A673 (cell line): ENCODE data around the gene LITAF. TPM values are rescaled to one million over a fixed set of nuclear protein-coding genes. Genes with fewer than 3 reads are reported as not detected.

Experiments used
- BruUV-seq: library from RNA; stranded (reverse); fragments of 400-500 nt; replicated peaks from 2 replicates; lab custom pipeline; 2021; lab: Mats Ljungman, UMichigan
- CTCF ChIA-PET: fragments of 300-600 bp; sonication (Branson Sonifier 250); formaldehyde crosslinking; loops from one replicate; lab custom pipeline; 2022; ENCODE audit warnings: antibody characterized with exemption; lab: Charles Lee
- POLR2A ChIA-PET: fragments of 300-600 bp; sonication (Branson Sonifier 250); formaldehyde crosslinking; loops from one replicate; lab custom pipeline; 2022; ENCODE audit warnings: antibody characterized with exemption; ENCODE audit not compliant: low non-redundant PET; lab: Charles Lee
- DNase-seq: peaks from one replicate; pipeline ENCODE4 v3.0.0-alpha.2; 2015; ENCODE audit warnings: low spot score
- H3K27ac ChIP-seq: fragments of 200-600 bp; sonication (generic); 2 replicates; pipeline ENCODE4 v1.5.1; 2016; ENCODE audit warnings: mixed run types, low read depth, mild to moderate bottlenecking, mixed read lengths, antibody characterized with exemption, low read length; ENCODE audit not compliant: poor library complexity, severe bottlenecking
- H3K27me3 ChIP-seq: fragments of 200-600 bp; sonication (generic); replicated peaks from 2 replicates; pipeline ENCODE4 v1.6.1; 2017; ENCODE audit warnings: mixed run types, low read depth, mild to moderate bottlenecking, mixed read lengths, antibody characterized with exemption, low read length; ENCODE audit not compliant: insufficient read depth, poor library complexity
- H3K36me3 ChIP-seq: fragments of 200-600 bp; sonication (generic); 2 replicates; pipeline ENCODE4 v1.6.1; 2016; ENCODE audit warnings: mixed run types, mild to moderate bottlenecking, mixed read lengths, antibody characterized with exemption, low read length; ENCODE audit not compliant: insufficient read depth, poor library complexity, severe bottlenecking
- H3K4me1 ChIP-seq: fragments of 200-600 bp; sonication (generic); 2 replicates; pipeline ENCODE4 v1.6.1; 2017; ENCODE audit warnings: mixed run types, mild to moderate bottlenecking, mixed read lengths, antibody characterized with exemption, low read length; ENCODE audit not compliant: insufficient read depth, poor library complexity, severe bottlenecking
- H3K4me3 ChIP-seq: fragments of 200-600 bp; sonication (generic); 2 replicates; pipeline ENCODE4 v1.5.1; 2016; ENCODE audit warnings: low read depth, mixed run types, mild to moderate bottlenecking, mixed read lengths, low read length; ENCODE audit not compliant: poor library complexity, severe bottlenecking
- H3K9me3 ChIP-seq: fragments of 200-600 bp; sonication (generic); 2 replicates; pipeline ENCODE4 v1.6.1; 2016; ENCODE audit warnings: mixed run types, low read depth, mild to moderate bottlenecking, mixed read lengths, antibody characterized with exemption, low read length; ENCODE audit not compliant: poor library complexity, severe bottlenecking
- CTCF ChIP-seq: fragments of 300-800, 200-600 bp; sonication (generic); conservative IDR thresholded peaks from 2 replicates; pipeline ENCODE4 v1.5.1; 2017; ENCODE audit warnings: low read depth, mild to moderate bottlenecking, antibody characterized with exemption, low read length, moderate library complexity, mixed read lengths
- EZH2 ChIP-seq: fragments of 200-600 bp; sonication (generic); IDR thresholded peaks from 2 replicates; pipeline ENCODE4 v1.6.1; 2017; ENCODE audit warnings: borderline replicate concordance, low read depth, mild to moderate bottlenecking, mixed read lengths, antibody characterized with exemption, low read length; ENCODE audit not compliant: poor library complexity, severe bottlenecking
- intact Hi-C: fragments of 100-400 bp; cut with micrococcal nuclease; formaldehyde crosslinking; loops from one replicate; pipeline ENCODE4 v1.10.0; 2022; ENCODE audit not compliant: unreplicated experiment
- total RNA-seq: library from RNA; stranded (reverse); gene quantifications from 2 replicates; pipeline ENCODE4 v1.2.3, GENCODE V29; 2021

The LITAF gene
- total RNA-seq, 1 experiment from 2014 or later: 6.9 TPM

GRCh38 chr16:11502239-11502638 is 84.5 kb downstream of the LITAF start:
- TF ChIP-seq CTCF (no peak), EZH2 (no peak)
- Histone ChIP-seq H3K4me3 (no peak overlapping the region), H3K27me3 (no peaks in the 10 kb centered on the region), H3K36me3 (no peaks in the 10 kb centered on the region), H3K9me3 (no peaks in the 10 kb centered on the region), H3K27ac (no peak overlapping the region), H3K4me1 (no peaks in the 10 kb centered on the region)
- no peak for DNase-seq
- intact Hi-C loops: no loop called here
- no TSS peak for BruUV-seq
- POLR2A ChIA-PET: no interaction called here
- CTCF ChIA-PET: no interaction called here

GRCh38 chr16:11501632-11502031 is 85.1 kb downstream of the LITAF start:
- Histone ChIP-seq H3K27ac (no peak overlapping the region), H3K27me3 (no peaks in the 10 kb centered on the region), H3K4me3 (no peak overlapping the region), H3K4me1 (no peaks in the 10 kb centered on the region), H3K36me3 (no peaks in the 10 kb centered on the region), H3K9me3 (no peaks in the 10 kb centered on the region)
- CTCF ChIA-PET: no interaction called here
- DNase-seq: no peak
- TF ChIP-seq EZH2 (no peak), CTCF (no peak)
- intact Hi-C loops: no loop called here
- POLR2A ChIA-PET: no interaction called here
- BruUV-seq: no TSS peak

GRCh38 chr16:11500700-11501346 is 85.9 kb downstream of the LITAF start:
- Histone ChIP-seq H3K9me3 (no peaks in the 10 kb centered on the region), H3K27ac (no peak overlapping the region), H3K4me3 (no peak overlapping the region), H3K4me1 (no peaks in the 10 kb centered on the region), H3K36me3 (no peaks in the 10 kb centered on the region), H3K27me3 (no peaks in the 10 kb centered on the region)
- no peak for TF ChIP-seq EZH2
- no peak for TF ChIP-seq CTCF
- ChIA-PET POLR2A (no interaction called here), CTCF (no interaction called here)
- BruUV-seq: no TSS peak
- no peak for DNase-seq
- intact Hi-C loops: no loop called here
